GM12892 (cell line): ENCODE measurements around the gene NDOR1.

Experiments
- POLR2A ChIP-seq: IDR thresholded peaks from 2 replicates; pipeline ENCODE4 v1.6.1; 2011; ENCODE audit warnings: low read depth, low read length, control low read depth
- POLR2AphosphoS5 ChIP-seq: IDR thresholded peaks from 2 replicates; pipeline ENCODE4 v1.6.1; 2011; ENCODE audit warnings: low read depth, low read length, control low read depth

DNA sequence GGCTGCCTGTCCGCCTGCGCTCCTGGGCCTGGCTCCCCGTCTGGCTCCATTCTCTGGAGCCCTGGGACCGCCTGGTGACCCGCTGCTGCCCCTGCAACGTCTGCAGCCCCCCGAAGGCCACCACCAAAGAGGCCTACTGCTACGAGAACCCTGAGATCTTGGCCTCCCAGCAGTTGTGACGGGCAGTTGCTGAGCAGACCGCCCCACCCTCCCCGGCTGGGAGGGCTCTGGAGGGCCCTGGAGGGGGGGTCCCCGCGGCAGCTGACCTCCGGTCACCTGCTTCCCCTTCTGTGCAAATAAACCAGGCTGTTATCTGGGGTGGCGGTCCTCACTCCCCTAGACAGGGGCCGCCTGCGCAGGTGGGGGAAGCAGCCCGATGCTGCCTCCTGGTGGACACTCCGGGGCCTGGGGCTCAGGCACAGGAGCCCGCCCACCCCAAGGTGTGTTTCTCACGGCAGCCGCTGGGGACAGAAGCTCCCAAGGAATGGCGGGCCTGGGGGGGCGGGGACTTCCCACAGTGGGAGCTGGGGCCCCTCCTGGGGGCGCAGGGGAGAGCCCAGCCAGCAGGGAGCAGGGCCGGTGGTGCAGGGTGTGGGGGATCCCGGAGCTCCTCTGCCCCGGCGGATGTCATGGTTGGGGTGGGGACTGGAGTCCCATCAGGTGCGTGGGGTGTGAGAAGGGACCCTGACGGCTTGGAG, 30.9 kb downstream of the NDOR1 start:
- TF ChIP-seq POLR2AphosphoS5 (no peak), POLR2A (no peak)
